GM21529 (cell line): Measurements from ENCODE around the gene MRC2.
"Not testable (repeated sequence)": the region's sequence is repeated elsewhere in the genome, so short reads cannot be mapped to it uniquely, and the experiment has no call there.

Experiments used
- ATAC-seq: cut with Tn5 transposase; IDR thresholded peaks from one replicate; pipeline ENCODE4 v1.9.1; 2021; ENCODE audit not compliant: unreplicated experiment

MRC2 gene

GRCh38 chr17:62613095-62613494 is 14.4 kb upstream of the MRC2 start:
- not testable (repeated sequence) for ATAC-seq

GRCh38 chr17:62614142-62614541 is 13.3 kb upstream of the MRC2 start:
- ATAC-seq: no peak

GRCh38 chr17:62615503-62615902 is 12.0 kb upstream of the MRC2 start:
- no peak for ATAC-seq

GRCh38 chr17:62616993-62617893 is 10.2 kb upstream of the MRC2 start:
- ATAC-seq: no peak

GRCh38 chr17:62617894-62618472 is 9.5 kb upstream of the MRC2 start:
- ATAC-seq: no peak

- no peak for ATAC-seq
Observed at GRCh38 chr17:62618647-62619416, 8.6 kb upstream of the MRC2 start.

- no peak for ATAC-seq
Observed at GRCh38 chr17:62619417-62620155, 7.9 kb upstream of the MRC2 start.

GRCh38 chr17:62621223-62621622 is 6.2 kb upstream of the MRC2 start:
- no peak for ATAC-seq

- no peak for ATAC-seq
Observed at GRCh38 chr17:62625184-62625869, 2.1 kb upstream of the MRC2 start.

GRCh38 chr17:62625870-62626200 is 1.6 kb upstream of the MRC2 start:
- no peak for ATAC-seq

- no peak for ATAC-seq
Observed at GRCh38 chr17:62626719-62627218, 701 bp upstream of the MRC2 start.

GRCh38 chr17:62627904-62628633 is 599 bp downstream of the MRC2 start:
- ATAC-seq: no peak

GRCh38 chr17:62628831-62629555 is 1.5 kb downstream of the MRC2 start:
- ATAC-seq: no peak

- no peak for ATAC-seq
Observed at GRCh38 chr17:62629556-62630364, 2.3 kb downstream of the MRC2 start.

- ATAC-seq: no peak
Observed at GRCh38 chr17:62630365-62631085, 3.1 kb downstream of the MRC2 start.

GRCh38 chr17:62631086-62631935 is 3.8 kb downstream of the MRC2 start:
- no peak for ATAC-seq
